ENCODE measurements around the gene CCN2. TPM values are rescaled to one million over a fixed set of nuclear protein-coding genes. Genes with fewer than 3 reads are reported as not detected.

Gene CCN2
- total RNA-seq, 1 experiment from 2014 or later, result 67.8 TPM

DNA sequence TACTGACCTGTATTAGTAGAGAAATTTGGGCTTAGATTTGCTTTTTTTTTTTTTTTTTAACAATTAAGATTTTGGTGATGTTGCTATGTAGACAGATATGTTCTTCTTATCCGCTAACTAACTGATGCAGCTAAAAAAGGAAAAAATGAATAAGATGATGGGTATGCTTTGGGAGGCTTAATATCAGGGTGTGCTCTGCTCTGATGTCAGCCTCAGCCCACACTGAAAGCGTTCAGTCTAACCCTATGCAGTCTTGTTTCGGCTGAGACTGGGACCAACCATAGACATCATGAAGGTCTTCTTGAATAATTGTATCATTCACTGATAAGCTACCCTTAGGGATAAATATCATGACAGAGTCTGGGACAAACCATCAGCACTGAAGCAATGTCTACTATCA, 6.9 kb upstream of the CCN2 start:
- Mint-ChIP-seq H3K9me3 (no peaks in the 10 kb centered on the region), H3K27ac (no peak overlapping the region), H3K4me3 (no peak overlapping the region), H3K36me3 (peaks cover 5% of the 10 kb centered on the region; the same call in 1 of the 2 replicates), H3K27me3 (ENCODE audit: low read depth) (no peaks in the 10 kb centered on the region), H3K4me1 (peaks cover 35% of the 10 kb centered on the region)
- POLR2A ChIA-PET, result no interaction called here
- CTCF ChIA-PET, result interaction anchor here (0.6 kb wide), 1 partner anchor 117 kb away, joined by 3 read pairs; no protein-coding TSS in a partner anchor
- no peak for ATAC-seq
- TF ChIP-seq NFYB (CRISPR knock-in tag; conservative IDR thresholded peaks at IDR 0.05; ENCODE audit: low read depth) (no peak), ATF1 (CRISPR knock-in tag; IDR thresholded peaks at IDR 0.05) (no peak), ZNF232 (CRISPR knock-in tag; IDR thresholded peaks at IDR 0.05) (no peak), SOX15 (CRISPR knock-in tag; IDR thresholded peaks at IDR 0.05) (no peak), ZNF219 (CRISPR knock-in tag; IDR thresholded peaks at IDR 0.05; ENCODE audit: borderline replicate concordance) (no peak), ZNF423 (CRISPR knock-in tag; IDR thresholded peaks at IDR 0.05) (no peak), SP1 (CRISPR knock-in tag; conservative IDR thresholded peaks at IDR 0.05) (no peak), TEAD4 (CRISPR knock-in tag; IDR thresholded peaks at IDR 0.05) (no peak), TCF7 (CRISPR knock-in tag; IDR thresholded peaks at IDR 0.05; ENCODE audit: low read depth) (no peak), ZNF263 (CRISPR knock-in tag; IDR thresholded peaks at IDR 0.05; ENCODE audit: low read depth) (no peak), SMAD4 (CRISPR knock-in tag; IDR thresholded peaks at IDR 0.05) (no peak), ELF4 (CRISPR knock-in tag; IDR thresholded peaks at IDR 0.05; ENCODE audit: low read depth) (no peak)
- TF ChIP-seq, protein P1, sequence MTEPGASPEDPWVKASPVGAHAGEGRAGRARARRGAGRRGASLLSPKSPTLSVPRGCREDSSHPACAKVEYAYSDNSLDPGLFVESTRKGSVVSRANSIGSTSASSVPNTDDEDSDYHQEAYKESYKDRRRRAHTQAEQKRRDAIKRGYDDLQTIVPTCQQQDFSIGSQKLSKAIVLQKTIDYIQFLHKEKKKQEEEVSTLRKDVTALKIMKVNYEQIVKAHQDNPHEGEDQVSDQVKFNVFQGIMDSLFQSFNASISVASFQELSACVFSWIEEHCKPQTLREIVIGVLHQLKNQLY (CRISPR knock-in tag; IDR thresholded peaks at IDR 0.05), result no peak
- TF ChIP-seq, protein P2, sequence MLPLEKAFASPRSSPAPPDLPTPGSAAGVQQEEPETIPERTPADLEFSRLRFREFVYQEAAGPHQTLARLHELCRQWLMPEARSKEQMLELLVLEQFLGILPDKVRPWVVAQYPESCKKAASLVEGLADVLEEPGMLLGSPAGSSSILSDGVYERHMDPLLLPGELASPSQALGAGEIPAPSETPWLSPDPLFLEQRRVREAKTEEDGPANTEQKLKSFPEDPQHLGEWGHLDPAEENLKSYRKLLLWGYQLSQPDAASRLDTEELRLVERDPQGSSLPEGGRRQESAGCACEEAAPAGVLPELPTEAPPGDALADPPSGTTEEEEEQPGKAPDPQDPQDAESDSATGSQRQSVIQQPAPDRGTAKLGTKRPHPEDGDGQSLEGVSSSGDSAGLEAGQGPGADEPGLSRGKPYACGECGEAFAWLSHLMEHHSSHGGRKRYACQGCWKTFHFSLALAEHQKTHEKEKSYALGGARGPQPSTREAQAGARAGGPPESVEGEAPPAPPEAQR (CRISPR knock-in tag; IDR thresholded peaks at IDR 0.05), result no peak
- TF ChIP-seq, protein P3, sequence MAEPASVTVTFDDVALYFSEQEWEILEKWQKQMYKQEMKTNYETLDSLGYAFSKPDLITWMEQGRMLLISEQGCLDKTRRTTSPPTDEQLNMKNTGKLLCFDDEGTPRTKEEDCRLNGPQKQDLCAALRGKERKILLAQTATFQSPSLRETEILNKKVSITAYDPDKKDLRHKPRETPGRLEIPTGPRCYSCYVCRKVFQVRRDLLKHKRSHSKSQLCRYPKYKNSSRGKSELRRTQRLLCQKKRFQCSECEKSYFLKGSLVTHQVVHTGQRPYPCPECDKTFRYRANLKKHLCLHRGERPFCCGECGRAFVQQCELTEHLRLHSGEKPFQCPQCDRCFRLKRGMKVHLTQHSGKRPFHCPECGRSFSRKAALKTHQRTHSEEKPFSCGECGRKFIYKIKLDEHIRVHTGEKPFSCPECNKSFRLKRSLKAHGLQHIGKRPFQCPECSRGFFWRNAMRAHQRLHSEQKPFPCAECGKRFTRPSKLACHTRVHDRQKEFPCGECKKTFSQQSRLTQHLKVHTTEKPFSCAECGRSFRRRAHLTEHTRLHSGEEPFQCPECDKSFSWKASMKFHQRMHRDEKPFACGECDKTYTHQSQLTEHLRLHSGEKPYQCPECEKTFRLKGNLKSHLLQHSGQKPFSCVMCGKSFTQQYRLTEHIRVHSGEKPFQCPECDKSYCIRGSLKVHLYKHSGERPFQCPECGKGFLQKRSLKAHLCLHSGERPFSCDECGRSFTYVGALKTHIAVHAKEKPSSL (CRISPR knock-in tag; conservative IDR thresholded peaks at IDR 0.05), result no peak
- TF ChIP-seq, protein P4, sequence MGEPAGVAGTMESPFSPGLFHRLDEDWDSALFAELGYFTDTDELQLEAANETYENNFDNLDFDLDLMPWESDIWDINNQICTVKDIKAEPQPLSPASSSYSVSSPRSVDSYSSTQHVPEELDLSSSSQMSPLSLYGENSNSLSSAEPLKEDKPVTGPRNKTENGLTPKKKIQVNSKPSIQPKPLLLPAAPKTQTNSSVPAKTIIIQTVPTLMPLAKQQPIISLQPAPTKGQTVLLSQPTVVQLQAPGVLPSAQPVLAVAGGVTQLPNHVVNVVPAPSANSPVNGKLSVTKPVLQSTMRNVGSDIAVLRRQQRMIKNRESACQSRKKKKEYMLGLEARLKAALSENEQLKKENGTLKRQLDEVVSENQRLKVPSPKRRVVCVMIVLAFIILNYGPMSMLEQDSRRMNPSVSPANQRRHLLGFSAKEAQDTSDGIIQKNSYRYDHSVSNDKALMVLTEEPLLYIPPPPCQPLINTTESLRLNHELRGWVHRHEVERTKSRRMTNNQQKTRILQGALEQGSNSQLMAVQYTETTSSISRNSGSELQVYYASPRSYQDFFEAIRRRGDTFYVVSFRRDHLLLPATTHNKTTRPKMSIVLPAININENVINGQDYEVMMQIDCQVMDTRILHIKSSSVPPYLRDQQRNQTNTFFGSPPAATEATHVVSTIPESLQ (CRISPR knock-in tag; IDR thresholded peaks at IDR 0.05), result no peak
- TF ChIP-seq, protein P5, sequence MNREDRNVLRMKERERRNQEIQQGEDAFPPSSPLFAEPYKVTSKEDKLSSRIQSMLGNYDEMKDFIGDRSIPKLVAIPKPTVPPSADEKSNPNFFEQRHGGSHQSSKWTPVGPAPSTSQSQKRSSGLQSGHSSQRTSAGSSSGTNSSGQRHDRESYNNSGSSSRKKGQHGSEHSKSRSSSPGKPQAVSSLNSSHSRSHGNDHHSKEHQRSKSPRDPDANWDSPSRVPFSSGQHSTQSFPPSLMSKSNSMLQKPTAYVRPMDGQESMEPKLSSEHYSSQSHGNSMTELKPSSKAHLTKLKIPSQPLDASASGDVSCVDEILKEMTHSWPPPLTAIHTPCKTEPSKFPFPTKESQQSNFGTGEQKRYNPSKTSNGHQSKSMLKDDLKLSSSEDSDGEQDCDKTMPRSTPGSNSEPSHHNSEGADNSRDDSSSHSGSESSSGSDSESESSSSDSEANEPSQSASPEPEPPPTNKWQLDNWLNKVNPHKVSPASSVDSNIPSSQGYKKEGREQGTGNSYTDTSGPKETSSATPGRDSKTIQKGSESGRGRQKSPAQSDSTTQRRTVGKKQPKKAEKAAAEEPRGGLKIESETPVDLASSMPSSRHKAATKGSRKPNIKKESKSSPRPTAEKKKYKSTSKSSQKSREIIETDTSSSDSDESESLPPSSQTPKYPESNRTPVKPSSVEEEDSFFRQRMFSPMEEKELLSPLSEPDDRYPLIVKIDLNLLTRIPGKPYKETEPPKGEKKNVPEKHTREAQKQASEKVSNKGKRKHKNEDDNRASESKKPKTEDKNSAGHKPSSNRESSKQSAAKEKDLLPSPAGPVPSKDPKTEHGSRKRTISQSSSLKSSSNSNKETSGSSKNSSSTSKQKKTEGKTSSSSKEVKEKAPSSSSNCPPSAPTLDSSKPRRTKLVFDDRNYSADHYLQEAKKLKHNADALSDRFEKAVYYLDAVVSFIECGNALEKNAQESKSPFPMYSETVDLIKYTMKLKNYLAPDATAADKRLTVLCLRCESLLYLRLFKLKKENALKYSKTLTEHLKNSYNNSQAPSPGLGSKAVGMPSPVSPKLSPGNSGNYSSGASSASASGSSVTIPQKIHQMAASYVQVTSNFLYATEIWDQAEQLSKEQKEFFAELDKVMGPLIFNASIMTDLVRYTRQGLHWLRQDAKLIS (CRISPR knock-in tag; IDR thresholded peaks at IDR 0.05; ENCODE audit: borderline replicate concordance), result no peak
- DNase-seq (ENCODE audit: low spot score), result no peak
